Endothelial cell of umbilical vein (primary cell): Measurements from ENCODE around the gene IGSF5.

Source experiments
- CTCF ChIP-seq, 2 donors: IDR thresholded peaks; 1 replicate in 1 of 2; 2 replicates in 1 of 2; pipeline ENCODE4 v1.5.1; 2011; ENCODE audit warnings: low read length in 2 of 2, mild to moderate bottlenecking in 2 of 2, moderate library complexity in 2 of 2, control low read depth in 1 of 2, inconsistent platforms in 1 of 2, low read depth in 1 of 2; ENCODE audit not compliant: insufficient read depth in 1 of 2; ENCODE audit errors: extremely low read depth in 1 of 2
- JUN ChIP-seq: IDR thresholded peaks from 2 replicates; pipeline ENCODE4 v1.6.1; 2011; ENCODE audit warnings: borderline replicate concordance, low read depth; ENCODE audit not compliant: insufficient read length, insufficient read depth
- POLR2A ChIP-seq: IDR thresholded peaks from 2 replicates; pipeline ENCODE4 v1.6.1; 2012; ENCODE audit warnings: low read depth, mild to moderate bottlenecking, control low read depth, low read length
- POLR2AphosphoS5 ChIP-seq: IDR thresholded peaks from 2 replicates; pipeline ENCODE4 v1.6.1; 2012; ENCODE audit warnings: low read depth, mild to moderate bottlenecking, control low read depth, low read length, moderate library complexity; ENCODE audit not compliant: insufficient read depth

DNA sequence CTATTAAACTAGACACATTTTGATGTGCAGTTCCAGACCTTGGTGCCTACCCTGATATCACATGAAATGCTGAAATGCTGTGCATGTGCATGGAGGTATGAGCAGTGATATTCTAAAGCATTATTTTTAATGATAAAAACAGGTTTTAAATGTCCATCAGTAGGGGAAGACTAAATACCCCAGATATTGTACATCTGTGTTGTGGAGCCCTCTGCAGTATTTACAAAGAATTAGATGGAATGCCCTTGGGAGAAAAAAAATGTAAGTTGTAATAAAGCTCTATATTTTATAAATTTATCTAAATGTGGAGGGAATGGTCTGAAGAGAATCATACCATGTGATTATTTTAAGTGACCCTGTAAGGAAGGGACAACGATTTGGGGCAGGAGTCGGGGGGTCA is 39.1 kb upstream of the IGSF5 start:
- TF ChIP-seq CTCF (IDR thresholded peaks at IDR 0.05; ENCODE audit: extremely low read depth in 1 of 2, insufficient read depth in 1 of 2, low read depth in 1 of 2, low read length in 2 of 2) = no peak
- TF ChIP-seq POLR2AphosphoS5 = no peak
- no peak for TF ChIP-seq POLR2A
- TF ChIP-seq JUN = no peak
